ENCODE results near the gene NSDHL.

GRCh38 chrX:152892999-152893891 lies 62.4 kb downstream of the NSDHL start:
- TF ChIP-seq TAF1 (IDR thresholded peaks at IDR 0.05; ENCODE audit: low read depth, low read length) (no peak), POLR2A (IDR thresholded peaks at IDR 0.05; ENCODE audit: low read depth, low read length) (no peak), POLR2AphosphoS5 (IDR thresholded peaks at IDR 0.05; ENCODE audit: low read depth, low read length) (no peak), SPI1 (IDR thresholded peaks at IDR 0.05; ENCODE audit: low read depth, low read length) (no peak)
